Measurements from ENCODE around the gene GCC1.

The GCC1 gene, protein sequence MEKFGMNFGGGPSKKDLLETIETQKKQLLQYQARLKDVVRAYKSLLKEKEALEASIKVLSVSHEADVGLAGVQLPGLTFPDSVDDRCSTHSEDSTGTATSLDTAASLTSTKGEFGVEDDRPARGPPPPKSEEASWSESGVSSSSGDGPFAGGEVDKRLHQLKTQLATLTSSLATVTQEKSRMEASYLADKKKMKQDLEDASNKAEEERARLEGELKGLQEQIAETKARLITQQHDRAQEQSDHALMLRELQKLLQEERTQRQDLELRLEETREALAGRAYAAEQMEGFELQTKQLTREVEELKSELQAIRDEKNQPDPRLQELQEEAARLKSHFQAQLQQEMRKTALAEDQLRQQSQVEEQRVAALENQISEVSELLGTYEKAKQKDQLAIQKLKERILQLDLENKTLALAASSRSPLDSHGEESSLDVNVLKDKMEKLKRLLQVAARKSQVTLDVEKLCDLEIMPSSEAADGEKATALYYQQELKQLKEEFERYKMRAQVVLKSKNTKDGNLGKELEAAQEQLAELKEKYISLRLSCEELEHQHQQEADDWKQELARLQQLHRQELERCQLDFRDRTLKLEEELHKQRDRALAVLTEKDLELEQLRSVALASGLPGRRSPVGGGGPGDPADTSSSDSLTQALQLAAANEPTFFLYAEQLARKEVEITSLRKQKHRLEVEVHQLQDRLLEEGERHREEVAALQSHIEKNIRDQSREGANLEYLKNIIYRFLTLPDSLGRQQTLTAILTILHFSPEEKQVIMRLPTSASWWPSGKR

DNA sequence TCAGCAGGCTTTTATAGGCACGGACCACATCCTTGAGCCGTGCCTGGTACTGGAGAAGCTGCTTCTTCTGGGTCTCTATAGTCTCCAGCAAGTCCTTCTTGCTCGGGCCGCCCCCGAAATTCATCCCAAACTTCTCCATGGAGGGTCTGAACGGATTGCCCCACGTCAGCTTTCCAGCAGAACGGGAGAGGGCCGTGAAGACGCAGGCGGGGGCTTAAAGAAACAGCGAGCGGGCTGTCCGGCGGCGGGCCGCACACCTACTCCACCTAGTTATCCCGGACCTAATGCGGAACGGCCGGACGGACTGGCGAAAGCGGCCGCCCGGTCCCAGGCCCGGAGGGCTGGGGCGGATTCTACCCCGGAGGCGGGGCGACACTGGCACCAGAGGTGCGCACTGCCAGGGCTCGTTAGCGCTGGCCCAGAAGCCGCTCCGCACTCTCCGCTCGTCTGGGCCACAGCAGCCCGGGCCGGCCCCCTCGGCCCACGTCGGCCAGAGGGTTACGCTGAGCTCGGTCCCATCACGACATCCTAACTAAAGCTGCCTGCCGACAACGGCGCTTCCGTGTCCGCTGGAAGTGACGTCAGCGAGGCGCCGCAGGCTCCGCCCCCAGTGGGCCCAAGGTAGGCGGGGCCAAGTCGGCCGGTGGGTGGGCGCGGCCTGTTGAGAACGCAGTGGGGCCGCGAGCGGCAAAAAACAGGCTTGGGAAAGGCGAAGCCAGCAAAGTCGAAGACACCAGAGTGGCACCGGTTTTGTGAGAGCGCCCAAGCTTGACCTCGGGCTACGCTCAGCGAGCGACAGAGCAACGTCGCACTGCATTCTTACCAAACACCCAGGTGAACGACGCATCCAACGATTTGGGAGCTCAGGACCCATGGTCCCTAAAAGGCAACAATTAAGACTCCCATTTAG, at the start of gene GCC1:
Gene GCC1 (minus strand): TSS at position 553 of the 910 bp plus-strand sequence. CDS start 414 bp downstream, at position 139.
- Histone ChIP-seq H3K4me1 (peaks cover 28% of the 10 kb centered on the region), H3K9me3 (no peaks in the 10 kb centered on the region), H3K36me3 (replicated peaks) (peaks cover 29% of the 10 kb centered on the region), H3K27me3 (ENCODE audit: low read depth) (no peaks in the 10 kb centered on the region), H3K4me3 (peak within 1 kb of the TSS; percentile 88)
- DNase-seq (ENCODE audit: low spot score in 2 of 2) = peak; percentile 50 to 94
- in situ Hi-C loops (cut with MboI; ENCODE audit: low sequenced_read_pairs) = no loop called here

DNA sequence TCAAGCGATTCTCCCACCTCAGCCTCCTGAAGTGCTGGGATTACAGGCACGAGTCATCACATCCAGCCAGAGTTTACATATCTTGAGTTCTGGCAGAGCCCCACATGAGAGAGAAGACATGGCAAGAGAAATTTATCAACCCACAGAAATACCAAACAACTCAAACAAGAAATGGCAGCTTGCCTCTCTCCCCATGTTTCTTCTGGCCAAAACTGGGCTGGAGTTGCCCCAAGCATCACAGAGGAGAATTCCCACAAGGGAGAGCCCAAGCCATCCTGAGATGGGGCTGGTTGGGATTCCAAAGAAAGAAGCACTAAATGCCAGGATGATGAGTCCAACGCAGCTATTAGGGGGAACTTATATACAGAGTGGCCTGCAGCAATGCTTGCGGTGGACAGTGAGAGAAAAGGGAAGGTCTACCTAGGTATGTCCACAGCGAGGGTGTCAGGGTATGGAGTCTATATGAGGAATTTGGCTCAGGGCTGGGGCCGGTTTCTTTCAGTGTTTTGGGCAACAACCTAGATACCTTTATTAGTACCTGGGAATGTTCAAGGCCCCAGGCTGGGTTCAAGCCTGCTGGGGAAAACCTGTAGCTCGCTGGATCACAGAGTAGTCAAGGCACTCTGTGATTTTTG, 47.0 kb upstream of the GCC1 start:
- H3K9me3 ChIP-seq = no peaks in the 10 kb centered on the region
- H3K27me3 ChIP-seq (ENCODE audit: low read depth) = peaks cover 2% of the 10 kb centered on the region
- DNase-seq (ENCODE audit: low spot score in 2 of 2) = no peak
- no peaks in the 10 kb centered on the region for H3K4me1 ChIP-seq
- no peaks in the 10 kb centered on the region for H3K36me3 ChIP-seq (replicated peaks)
- H3K4me3 ChIP-seq = no peak overlapping the region
- in situ Hi-C loops (cut with MboI; ENCODE audit: low sequenced_read_pairs) = no loop called here

DNA sequence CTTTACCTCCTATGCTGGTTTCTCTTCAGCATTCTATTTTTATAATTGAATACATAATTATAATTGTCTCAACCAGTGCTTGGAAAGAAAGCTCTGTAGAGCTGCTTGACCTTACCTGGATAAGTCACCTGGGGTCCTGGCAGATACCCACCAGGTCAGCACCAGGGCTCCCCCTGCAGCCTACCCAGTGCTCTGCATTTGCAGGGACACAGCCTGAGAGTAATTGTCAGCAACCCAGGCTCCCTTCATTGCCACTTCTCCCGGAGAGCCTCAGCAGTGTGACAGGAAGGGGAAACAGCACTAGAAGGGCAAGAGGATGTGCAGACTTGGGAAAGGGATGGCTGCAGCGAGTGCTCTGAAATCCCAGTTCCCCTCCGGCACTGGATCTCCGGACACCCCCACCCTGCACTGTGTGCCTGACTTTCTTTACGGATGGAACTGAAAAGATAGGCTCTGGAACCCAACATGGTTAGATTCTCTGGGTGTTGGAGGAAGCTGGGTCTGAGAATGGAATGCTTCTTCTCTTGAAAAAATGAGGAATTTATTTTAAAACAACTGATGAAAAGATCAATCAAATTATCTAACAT, 44.0 kb upstream of the GCC1 start:
- H3K4me3 ChIP-seq = no peak overlapping the region
- H3K9me3 ChIP-seq = no peaks in the 10 kb centered on the region
- DNase-seq (ENCODE audit: low spot score in 2 of 2) = peak; percentile 31 to 72
- H3K27me3 ChIP-seq (ENCODE audit: low read depth) = 0 out of 2 replicates have a peak, but pooled peaks cover 2% of the 10 kb centered on the region
- H3K4me1 ChIP-seq = no peaks in the 10 kb centered on the region
- H3K36me3 ChIP-seq (replicated peaks) = no peaks in the 10 kb centered on the region
- in situ Hi-C loops (cut with MboI; ENCODE audit: low sequenced_read_pairs) = no loop called here

DNA sequence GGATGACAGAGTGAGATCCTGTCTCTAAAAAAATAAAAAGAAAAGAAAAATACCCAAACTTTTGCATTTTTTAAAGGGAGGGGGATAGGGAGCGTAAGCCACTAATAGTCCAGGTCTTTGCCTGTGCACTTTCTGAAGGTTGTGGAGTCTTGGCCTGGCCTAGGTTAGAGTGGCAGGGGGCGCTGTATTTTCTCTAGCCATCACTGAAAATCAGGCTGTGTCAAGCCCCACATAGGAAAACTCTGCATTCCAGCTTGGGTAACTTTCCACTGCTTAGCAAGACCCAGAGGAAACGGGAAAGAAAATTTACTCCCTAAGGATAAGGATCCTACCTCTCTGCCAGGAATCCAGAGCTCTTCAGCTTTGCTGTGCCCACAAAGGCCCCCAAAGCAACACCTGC, 43.0 kb upstream of the GCC1 start:
- Histone ChIP-seq H3K36me3 (replicated peaks) (no peaks in the 10 kb centered on the region), H3K27me3 (ENCODE audit: low read depth) (peaks cover 2% of the 10 kb centered on the region; the same call in 1 of the 2 replicates), H3K4me1 (no peaks in the 10 kb centered on the region), H3K4me3 (no peak overlapping the region), H3K9me3 (no peaks in the 10 kb centered on the region)
- peak in 1 of 2 experiments; percentile 30 for DNase-seq (ENCODE audit: low spot score in 2 of 2)
- in situ Hi-C loops (cut with MboI; ENCODE audit: low sequenced_read_pairs) = no loop called here

DNA sequence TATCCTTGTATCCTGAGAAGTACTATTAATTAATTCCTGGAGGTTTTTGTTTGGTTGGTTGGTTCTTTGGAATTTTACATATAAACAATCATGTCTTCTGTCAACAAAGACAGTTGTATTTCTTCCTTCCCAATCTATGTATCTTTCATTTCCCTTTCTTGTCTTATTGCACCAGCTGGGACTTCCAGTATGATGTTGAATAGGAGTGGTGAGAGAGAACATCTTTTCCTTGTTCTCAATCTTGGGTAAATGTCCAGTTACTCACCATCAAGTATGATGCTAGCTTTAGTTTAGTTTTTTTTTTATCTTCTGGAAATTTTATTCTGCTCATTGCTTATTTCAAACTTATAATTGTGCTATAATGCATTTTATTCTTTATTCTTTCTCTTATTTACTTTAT, 39.9 kb upstream of the GCC1 start:
- in situ Hi-C loops (cut with MboI; ENCODE audit: low sequenced_read_pairs) = no loop called here
- no peaks in the 10 kb centered on the region for H3K9me3 ChIP-seq
- H3K4me3 ChIP-seq = no peak overlapping the region
- DNase-seq (ENCODE audit: low spot score in 2 of 2) = no peak
- H3K36me3 ChIP-seq (replicated peaks) = no peaks in the 10 kb centered on the region
- peaks cover 11% of the 10 kb centered on the region for H3K27me3 ChIP-seq (ENCODE audit: low read depth)
- no peaks in the 10 kb centered on the region for H3K4me1 ChIP-seq

DNA sequence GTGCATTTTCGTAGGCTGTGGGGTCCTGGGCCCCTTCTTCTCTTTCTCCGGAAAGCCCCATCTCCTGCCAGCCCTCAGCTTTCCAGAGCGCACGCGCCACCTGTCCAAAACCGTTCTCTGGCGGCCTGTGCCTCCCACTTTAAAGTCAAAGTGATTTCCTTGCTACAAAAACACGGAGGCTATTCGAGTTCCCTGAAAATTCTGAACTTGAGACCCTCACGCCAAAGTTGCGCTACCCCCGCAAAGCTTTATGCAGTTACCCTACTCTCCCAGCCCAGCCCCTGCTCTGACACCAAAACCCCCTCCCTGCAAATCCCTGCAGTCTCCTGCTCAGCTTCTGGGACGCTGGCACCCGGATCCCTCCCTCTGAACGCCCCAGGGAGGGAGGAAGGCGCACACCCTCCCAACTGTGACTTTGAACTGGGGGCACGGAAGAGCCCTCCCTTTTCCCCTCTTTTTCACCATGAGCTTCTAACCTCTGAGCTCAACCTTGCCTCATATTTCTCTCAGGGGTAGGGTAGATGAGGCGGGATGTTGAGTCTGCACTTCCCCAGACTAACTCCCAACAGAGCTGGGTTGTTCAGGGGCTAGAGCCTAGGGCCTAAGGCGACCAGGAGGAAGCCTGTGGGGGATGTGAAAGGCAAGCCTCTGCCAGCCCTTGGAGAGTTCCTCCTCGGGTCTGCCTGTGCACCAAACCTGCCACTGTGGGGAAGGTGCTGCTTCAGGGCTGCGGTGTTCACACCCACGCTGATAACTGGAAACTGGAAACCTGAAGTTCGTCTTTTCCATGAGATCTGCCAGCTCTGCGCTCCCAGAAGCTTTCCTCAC, 35.2 kb upstream of the GCC1 start:
- Histone ChIP-seq H3K4me1 (no peaks in the 10 kb centered on the region), H3K4me3 (no peak overlapping the region), H3K9me3 (no peaks in the 10 kb centered on the region), H3K27me3 (ENCODE audit: low read depth) (peaks cover 46% of the 10 kb centered on the region), H3K36me3 (replicated peaks) (no peaks in the 10 kb centered on the region)
- in situ Hi-C loops (cut with MboI; ENCODE audit: low sequenced_read_pairs) = no loop called here
- no peak for DNase-seq (ENCODE audit: low spot score in 2 of 2)

DNA sequence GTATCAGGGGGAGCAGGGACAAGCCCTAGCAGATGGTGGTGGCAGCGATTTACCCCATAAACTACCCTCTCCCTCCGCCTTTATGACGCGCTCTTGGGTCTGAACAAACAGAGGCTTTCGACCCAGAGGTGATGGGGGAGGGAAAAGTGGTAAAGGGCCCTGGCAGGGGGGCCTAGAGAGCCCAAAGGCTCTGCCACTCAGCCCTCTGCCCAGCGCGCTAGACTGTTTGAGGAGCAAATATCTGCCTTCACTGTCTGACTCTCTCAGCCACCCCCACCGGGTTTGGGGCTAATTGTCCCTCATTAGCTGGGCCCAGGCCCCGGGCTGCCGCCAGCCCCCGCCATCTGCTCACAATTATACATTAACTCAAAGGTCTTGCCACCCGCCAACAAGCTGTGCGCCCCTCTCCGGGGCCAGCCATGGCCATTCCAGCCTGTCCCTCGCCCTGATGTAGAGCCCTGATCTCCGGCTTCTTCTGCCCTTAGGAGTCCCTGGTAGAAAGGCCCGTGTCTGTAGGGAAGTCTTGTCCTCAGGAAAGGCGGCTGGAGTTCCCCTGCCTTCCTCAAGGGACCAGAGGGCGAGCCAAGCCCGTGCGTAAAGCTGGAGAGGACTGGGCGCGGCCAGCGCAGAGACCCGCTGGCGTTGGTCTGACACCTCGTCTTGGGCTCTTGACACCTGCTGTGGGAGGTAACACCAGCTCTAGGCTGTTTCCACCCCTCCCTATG, 34.4 kb upstream of the GCC1 start:
- no peak for DNase-seq (ENCODE audit: low spot score in 2 of 2)
- Histone ChIP-seq H3K4me3 (no peak overlapping the region), H3K27me3 (ENCODE audit: low read depth) (peaks cover 52% of the 10 kb centered on the region), H3K36me3 (replicated peaks) (no peaks in the 10 kb centered on the region), H3K9me3 (no peaks in the 10 kb centered on the region), H3K4me1 (no peaks in the 10 kb centered on the region)
- in situ Hi-C loops (cut with MboI; ENCODE audit: low sequenced_read_pairs) = no loop called here

DNA sequence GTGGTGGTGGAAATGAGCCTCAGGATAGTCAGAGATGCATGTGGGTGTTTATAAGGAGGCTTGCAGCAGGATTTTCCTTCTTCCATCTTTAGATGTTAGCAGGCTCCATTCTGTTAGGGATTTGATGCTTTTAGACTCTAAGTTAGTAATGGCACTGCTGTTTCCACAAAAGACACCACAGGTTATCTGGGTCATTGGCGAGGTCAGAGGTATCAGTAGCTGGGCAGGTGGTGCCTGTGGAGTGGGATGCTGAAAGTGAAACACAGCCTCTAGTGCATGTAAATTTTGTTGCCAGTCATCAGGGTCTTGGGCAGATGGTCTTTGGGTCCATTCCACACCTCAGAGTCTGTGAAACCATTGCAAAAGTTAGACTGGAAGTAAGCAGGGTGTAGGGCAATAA, 33.4 kb upstream of the GCC1 start:
- peaks cover 52% of the 10 kb centered on the region for H3K27me3 ChIP-seq (ENCODE audit: low read depth)
- in situ Hi-C loops (cut with MboI; ENCODE audit: low sequenced_read_pairs) = no loop called here
- no peak for DNase-seq (ENCODE audit: low spot score in 2 of 2)

DNA sequence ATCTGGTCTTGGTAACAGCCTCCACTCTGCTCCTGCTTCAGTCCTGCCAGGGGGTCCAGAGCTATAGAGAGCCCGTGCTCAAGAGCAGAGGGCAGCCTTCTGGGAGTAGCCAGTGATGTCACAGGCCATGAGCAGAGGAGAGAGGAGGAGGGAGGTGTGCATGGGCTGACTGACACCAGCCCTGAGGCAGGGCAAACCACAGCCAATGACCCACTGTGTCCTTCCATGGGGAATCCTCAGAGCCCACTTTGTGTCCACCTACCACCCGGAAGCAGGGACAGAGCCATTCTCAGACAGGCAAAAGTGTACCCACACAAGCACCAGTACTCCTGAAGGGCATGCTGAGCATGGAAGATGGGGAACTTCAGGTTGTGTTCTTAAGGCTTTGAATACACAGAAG, 32.6 kb upstream of the GCC1 start, which contains the start of gene PAX4:
Gene PAX4 (minus strand): TSS at position 101 of the 400 bp plus-strand sequence. CDS start 2,214 bp downstream, outside the sequence.
- in situ Hi-C loops (cut with MboI; ENCODE audit: low sequenced_read_pairs) = no loop called here
- no peak for DNase-seq (ENCODE audit: low spot score in 2 of 2)
- no peaks in the 10 kb centered on the region for H3K36me3 ChIP-seq (replicated peaks)
- H3K4me3 ChIP-seq = no peak within 1 kb of the TSS
- peaks cover 51% of the 10 kb centered on the region for H3K27me3 ChIP-seq (ENCODE audit: low read depth)
- no peaks in the 10 kb centered on the region for H3K9me3 ChIP-seq
- H3K4me1 ChIP-seq = no peaks in the 10 kb centered on the region

More for the DNA sequence above, 33.4 kb upstream of the GCC1 start:
- Histone ChIP-seq H3K4me1 (no peaks in the 10 kb centered on the region), H3K36me3 (replicated peaks) (no peaks in the 10 kb centered on the region), H3K9me3 (no peaks in the 10 kb centered on the region), H3K4me3 (no peak overlapping the region)

DNA sequence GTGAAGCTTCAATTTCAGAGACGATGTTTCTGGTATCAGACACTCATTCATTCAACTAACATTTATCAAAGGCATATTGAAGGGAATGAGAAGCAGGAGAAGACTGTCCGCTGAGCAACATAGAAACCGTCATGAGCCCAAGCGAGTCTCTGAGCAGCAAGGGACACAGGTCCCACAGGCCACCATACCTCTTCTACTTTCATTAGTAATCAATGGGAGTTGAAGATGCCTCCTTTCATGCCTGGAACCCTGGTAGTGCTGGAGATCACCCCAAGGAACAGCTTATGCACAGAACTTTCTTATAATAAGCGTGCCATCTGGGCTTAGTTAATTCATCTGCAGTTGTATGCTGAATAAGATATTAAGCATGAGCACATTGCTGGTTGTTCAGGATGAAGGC, 31.3 kb upstream of the GCC1 start:
- DNase-seq (ENCODE audit: low spot score in 2 of 2) = no peak
- in situ Hi-C loops (cut with MboI; ENCODE audit: low sequenced_read_pairs) = no loop called here
- peaks cover 46% of the 10 kb centered on the region for H3K27me3 ChIP-seq (ENCODE audit: low read depth)
- no peaks in the 10 kb centered on the region for H3K4me1 ChIP-seq
- H3K4me3 ChIP-seq = no peak overlapping the region
- no peaks in the 10 kb centered on the region for H3K9me3 ChIP-seq
- no peaks in the 10 kb centered on the region for H3K36me3 ChIP-seq (replicated peaks)

DNA sequence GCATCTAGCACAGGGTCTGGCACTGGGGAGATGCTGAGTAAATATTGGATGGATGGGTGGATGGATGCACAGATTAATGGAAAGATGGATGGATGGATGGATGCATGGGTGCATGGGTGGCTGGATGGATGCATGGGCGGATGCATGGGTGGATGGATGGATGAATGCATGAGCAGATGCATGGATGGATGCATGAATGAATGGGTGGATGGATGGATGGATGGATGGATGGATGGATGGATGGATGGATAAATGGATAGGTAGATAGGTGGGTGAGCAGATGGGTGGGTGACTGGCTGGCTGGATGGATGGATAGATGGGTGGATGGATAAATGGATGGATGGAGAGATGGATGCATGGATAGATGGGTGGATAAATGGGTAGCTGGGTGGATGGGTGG, 26.9 kb upstream of the GCC1 start:
- H3K9me3 ChIP-seq = no peaks in the 10 kb centered on the region; the same call in 1 of the 2 replicates
- no peak overlapping the region for H3K4me3 ChIP-seq
- no peaks in the 10 kb centered on the region for H3K4me1 ChIP-seq
- no peaks in the 10 kb centered on the region for H3K36me3 ChIP-seq (replicated peaks)
- in situ Hi-C loops (cut with MboI; ENCODE audit: low sequenced_read_pairs) = no loop called here
- DNase-seq (ENCODE audit: low spot score in 2 of 2) = no peak
- H3K27me3 ChIP-seq (ENCODE audit: low read depth) = peaks cover 19% of the 10 kb centered on the region

DNA sequence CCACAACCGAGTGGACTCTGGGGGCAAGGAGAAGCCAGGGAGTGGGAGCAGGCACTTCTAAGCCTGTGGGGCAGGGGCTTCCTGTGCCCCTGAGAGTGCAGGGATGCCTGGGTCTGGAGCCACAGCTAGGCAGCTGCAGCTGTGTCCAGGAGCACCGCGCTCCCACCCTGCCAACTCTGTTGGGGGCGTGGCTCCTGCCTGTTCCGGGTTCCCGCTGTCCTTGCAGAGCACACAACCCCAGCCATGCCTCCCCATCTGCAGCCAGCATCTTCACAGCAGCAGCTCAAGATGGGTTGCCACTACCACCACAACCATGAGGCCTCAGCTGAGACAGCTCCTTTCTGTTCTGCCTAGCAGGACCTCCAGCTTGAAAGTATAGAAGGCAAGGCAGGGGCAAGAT, 23.9 kb upstream of the GCC1 start:
- no peak overlapping the region for H3K4me3 ChIP-seq
- H3K4me1 ChIP-seq = no peaks in the 10 kb centered on the region
- H3K27me3 ChIP-seq (ENCODE audit: low read depth) = no peaks in the 10 kb centered on the region
- H3K36me3 ChIP-seq (replicated peaks) = no peaks in the 10 kb centered on the region
- in situ Hi-C loops (cut with MboI; ENCODE audit: low sequenced_read_pairs) = no loop called here
- H3K9me3 ChIP-seq = no peaks in the 10 kb centered on the region; the same call in 1 of the 2 replicates
- no peak for DNase-seq (ENCODE audit: low spot score in 2 of 2)

Data from HAP-1 (cell line).